LoVo (cell line): ENCODE data around the gene RSPH1.

ENCODE experiments used
- DNase-seq: peaks from one replicate; pipeline ENCODE4 v3.0.0-alpha.2; 2016; ENCODE audit warnings: low spot score

The RSPH1 gene

GRCh38 chr21:42513151-42513984 is 17.3 kb upstream of the RSPH1 start, which contains the start of gene SLC37A1:
TSS of gene SLC37A1 (plus strand) at chr21:42513852. CDS start at chr21:42518455, 4,603 bp downstream.
- DNase-seq = peak; percentile 42

DNA sequence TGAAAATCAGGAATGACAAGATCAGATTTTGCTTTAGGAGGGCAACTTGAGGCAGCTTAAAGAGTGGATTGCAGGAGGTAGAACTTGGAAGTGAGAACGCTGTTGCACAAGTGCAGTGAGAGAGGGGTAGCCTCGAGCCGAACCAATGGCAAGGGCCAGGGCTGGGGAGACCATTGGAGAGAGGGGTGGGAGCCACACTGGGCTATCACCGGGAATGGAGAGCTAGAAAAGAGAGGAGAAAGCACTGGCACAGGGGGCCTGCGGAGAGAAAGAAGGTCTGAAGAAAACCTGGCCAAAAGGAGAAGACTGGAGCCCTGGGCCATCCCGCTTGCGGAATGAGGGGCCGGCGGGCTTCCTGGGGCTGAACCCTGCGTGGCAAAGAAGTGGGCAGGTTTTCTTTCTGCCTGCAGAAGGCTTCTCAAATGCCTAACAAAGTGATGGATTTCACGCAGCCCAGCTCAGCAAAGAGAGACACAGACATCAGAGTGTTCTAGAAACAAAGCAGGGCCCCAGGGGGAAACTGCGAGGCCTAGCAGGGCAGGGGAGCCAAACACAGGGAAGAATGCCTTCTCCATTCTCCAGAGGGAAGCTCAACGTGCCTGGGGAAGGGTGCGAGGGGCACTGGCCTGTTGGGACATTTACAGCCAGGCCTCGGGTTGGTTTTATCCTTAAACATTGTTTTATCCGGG is 16.5 kb upstream of the RSPH1 start:
- DNase-seq = no peak

GRCh38 chr21:42509244-42509643 is 13.2 kb upstream of the RSPH1 start:
- no peak for DNase-seq

DNA sequence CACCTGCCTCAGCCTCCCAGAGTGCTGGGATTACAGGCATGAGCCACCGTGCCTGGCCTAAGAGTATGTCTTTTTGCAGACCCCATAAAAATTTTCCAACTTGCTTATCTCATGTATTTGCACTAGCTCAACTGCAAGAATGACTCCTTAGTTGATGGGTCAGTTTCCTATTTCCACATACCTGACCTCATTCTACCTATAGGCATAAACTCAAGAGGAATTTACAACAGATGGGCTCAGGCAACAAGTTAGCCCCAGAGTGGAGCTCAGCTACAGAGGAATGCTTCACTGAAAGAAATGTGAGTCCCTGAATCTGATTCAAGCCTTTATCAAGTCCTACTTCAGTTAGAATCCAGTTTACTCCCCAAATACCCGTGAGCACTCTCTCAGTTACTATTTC is 12.3 kb upstream of the RSPH1 start:
- DNase-seq = no peak

DNA sequence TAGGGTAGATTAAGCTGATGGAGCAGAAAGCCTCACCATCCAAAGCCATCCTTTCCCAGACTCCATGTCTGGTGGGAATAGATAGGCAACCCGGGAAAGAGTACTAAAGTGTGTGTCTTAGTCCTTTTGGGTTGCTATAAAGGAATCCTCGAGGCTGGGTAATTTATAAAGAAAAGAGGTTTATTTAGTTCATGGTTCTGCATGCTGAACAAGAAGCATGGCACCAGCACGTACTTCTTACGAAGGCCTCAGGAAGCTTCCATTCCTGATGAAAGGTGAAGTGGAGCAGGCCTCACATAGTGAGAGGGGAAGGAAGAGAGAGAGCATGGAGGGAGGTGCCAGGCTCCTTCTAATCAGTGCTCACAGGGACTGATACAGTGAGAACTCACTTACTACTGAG is 11.4 kb upstream of the RSPH1 start:
- DNase-seq = no peak

DNA sequence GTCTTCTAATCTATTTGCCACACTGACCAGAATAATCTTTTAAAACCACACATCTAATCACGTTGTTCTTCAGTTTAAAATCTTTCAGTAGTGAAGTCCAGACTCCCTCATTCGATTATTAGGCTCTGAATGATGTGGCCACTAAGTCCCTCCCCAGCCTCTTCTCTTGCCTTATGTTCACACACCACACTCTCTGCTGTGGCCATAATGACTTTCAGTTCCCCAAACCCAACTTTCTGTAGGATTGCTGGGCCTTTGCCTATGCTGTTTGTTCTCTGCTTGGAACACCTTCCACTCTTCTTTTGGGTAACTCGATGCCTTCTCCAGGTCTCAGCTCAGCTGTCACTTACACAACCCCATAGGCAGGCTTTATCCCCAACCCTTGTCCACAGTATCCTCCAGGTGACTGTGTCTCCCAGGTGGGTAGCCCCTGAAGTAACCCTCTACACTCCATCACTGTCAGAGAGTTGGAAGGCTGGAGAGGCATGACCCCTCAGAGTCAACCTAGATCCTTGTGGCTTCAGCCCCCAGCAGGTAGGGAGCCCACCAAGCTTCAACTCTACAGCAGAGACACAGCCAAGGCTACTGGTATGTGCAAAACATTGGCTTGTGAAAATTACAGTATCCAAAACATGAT is 9.2 kb upstream of the RSPH1 start:
- no peak for DNase-seq

- no peak for DNase-seq
Measured at GRCh38 chr21:42503711-42504110, 7.7 kb upstream of the RSPH1 start.

GRCh38 chr21:42500736-42501135 is 4.7 kb upstream of the RSPH1 start:
- peak; percentile 33 for DNase-seq

DNA sequence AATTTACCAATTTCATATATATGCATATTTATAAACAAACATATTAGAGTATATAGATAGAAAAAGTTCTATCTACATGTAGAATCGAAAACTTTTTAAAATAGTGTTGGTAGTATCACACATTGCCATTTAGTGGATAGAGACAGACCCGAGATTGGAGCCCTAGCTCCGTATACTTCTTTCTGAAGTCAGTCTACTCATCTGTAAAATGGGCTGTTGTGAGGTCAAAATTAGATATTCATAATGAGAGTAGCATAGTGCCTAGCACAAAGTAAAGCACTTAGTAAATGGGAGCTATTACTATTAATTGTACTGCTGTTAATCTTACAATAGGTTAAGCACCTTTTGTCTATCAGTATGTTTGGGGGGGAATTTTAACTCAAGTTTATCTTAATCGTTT is 4.2 kb upstream of the RSPH1 start:
- DNase-seq = no peak

- no peak for DNase-seq
Measured at GRCh38 chr21:42499444-42500112, 3.6 kb upstream of the RSPH1 start.

DNA sequence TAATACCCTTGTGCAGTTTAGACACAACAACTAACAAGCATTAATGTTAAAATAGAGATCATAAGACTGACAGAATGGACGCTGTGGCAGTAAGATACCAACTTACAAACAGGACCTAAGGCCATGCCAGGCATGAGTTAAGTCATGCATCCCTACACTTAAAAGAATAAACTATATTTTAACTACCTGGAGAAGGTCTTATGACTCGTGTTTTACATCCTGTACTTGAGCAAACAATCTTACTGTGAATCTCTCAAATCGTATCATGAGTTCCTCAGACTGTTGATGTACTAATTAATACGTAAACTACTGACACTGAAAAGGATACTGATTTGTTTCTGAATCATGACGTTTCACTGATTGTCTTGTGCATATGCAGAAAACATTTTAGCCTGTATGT is 2.0 kb upstream of the RSPH1 start:
- no peak for DNase-seq

DNA sequence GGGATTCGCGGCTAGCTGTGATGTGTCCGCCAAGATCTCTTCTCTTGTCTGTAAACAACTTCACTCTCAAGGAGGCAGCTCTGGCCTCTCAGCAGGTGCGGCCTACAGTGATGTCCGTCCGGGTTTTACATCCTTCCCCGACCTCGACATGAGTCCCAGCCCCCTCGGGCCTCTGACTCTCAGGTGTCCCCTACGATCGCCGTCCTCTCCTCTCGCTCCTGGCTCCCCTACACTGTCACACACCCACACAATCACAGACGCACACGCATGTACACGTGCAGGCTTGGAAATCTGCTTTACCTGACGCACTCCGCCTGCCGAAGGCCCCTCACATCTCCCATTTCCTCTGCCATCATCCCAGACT is 797 bp upstream of the RSPH1 start:
- no peak for DNase-seq

DNA sequence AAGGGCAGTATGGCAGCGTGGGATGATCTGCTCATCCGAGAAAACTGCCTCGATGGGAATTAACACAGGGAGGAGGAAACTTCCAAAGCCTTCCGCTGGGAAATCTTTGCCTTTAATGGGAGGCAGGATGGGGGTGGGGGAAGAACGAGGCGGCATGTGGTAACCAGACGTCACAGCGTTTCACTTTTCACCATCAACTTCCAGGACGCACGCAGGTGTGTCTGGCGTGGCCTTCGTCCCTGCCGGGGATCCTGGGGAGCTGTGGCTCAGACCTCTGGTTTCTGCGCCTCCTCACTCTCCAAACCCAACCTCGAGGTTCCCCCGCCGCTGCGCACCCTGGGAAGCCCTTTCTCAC is 282 bp downstream of the RSPH1 start:
- DNase-seq = peak; percentile 55

DNA sequence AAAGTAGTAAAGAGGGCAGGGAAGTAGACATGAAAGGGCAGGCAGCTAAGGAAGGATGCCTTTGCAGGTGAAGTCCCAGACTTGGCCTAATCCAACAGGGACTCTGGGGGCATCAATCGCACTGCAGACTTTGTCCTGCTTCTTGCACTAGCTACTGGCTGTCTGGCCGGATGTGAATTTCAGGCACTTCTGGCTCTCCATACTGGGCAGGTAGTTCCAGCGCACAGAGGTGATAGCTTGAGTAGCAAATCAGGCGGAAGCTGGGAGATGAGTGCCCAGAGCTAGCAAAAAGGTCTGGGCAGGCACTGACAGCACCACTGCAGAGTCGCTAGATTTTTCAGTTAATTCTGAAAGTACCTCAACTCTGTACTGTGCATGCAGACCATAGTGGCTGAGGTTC is 997 bp downstream of the RSPH1 start:
- DNase-seq = no peak

- DNase-seq = peak; percentile 64
Measured at GRCh38 chr21:42493109-42494060, 2.6 kb downstream of the RSPH1 start.

- no peak for DNase-seq
Measured at GRCh38 chr21:42492201-42492600, 3.8 kb downstream of the RSPH1 start.

DNA sequence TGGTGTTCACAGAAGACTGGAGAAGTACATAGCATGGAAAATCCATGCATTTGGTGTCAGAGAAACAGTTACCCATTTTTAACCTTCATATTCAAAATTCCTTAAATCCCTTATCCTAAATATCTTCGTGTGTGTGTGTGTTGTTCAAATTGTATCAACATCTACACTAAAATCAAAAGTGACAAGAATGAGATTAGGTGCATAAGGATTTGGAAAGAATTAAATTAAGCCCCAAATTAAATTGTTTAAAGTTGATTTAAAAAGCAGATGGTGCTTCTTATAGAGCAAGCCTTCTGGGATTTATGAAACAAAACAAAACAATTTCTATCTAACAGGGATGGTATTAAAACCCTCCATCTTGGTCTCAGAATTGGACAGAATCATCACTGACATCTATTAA is 4.7 kb downstream of the RSPH1 start:
- DNase-seq = no peak

DNA sequence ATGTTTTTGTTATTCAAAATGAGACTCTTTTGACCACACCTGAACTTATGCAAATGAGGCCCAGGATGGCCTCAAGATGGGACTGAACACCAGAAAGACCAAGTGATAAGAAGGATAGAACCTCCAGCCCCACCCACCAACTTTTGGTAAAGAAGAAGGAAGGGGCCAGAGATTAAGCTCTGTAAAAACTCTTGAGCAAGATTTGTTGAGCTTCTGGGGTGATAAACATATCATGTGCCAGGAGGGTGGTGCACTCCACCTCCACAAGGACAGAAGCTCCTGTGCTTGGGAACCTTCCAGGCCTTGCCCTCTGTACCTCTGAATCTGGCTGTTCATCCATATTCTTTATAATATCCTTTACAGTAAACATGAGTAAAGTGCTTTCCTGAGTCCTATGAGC is 5.3 kb downstream of the RSPH1 start:
- DNase-seq = no peak

DNA sequence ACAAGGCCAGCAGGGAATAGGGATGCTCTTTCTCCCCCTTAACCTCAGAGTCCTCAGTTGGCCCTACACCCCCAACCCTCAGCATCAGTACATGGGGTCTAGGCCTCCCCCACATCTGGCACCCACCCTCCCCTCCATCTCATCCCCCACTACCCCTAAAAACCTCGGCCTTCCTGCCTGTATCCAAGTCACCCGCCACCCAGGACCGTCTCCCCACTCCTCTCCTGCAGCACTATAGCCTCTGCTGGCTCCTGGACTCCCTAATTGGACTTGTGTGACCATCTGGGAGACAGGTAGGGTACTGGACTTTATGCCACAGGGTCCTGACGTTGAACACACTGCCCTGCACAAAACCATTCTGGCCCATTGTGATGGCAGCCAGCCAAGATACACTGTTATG is 6.0 kb downstream of the RSPH1 start:
- DNase-seq = no peak

GRCh38 chr21:42489006-42489563 is 6.9 kb downstream of the RSPH1 start:
- DNase-seq = no peak

DNA sequence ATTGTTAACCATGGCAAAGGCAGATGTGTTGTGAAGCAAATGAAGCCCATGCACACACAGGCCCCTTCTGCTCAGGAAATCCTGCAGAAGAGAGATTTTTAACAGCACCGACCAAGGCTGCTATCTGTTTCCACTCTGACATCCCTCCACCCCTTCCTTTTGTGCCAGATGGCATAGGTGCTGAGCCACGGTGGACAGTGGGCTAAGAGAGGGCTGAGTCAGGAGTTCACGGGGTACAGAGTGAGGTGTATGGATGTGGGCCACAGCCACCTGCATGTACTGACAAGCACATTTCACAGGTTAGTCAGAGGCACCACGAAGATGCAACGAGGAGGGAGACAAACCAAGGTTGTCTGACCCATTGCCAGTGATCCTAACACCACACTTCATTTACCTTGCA is 9.5 kb downstream of the RSPH1 start:
- DNase-seq = no peak
